IMR-90 (cell line): ENCODE measurements around the gene KDELR1.

Source experiments
- BHLHE40 ChIP-seq: fragments of 150-350 bp; IDR thresholded peaks from 2 replicates; pipeline ENCODE4 v1.6.1; 2016; ENCODE audit warnings: mild to moderate bottlenecking, low read depth, low read length
- CEBPB ChIP-seq: IDR thresholded peaks from 2 replicates; pipeline ENCODE4 v1.6.1; 2012; ENCODE audit warnings: low read depth, low read length, improper control_type of control experiment
- MAFK ChIP-seq: IDR thresholded peaks from 2 replicates; pipeline ENCODE4 v1.6.1; 2012; ENCODE audit warnings: low read depth, low read length, improper control_type of control experiment
- MAZ ChIP-seq: IDR thresholded peaks from 2 replicates; pipeline ENCODE4 v1.6.1; 2012; ENCODE audit warnings: low read depth, mild to moderate bottlenecking, low read length, improper control_type of control experiment, moderate library complexity, borderline replicate concordance
- MXI1 ChIP-seq: IDR thresholded peaks from 2 replicates; pipeline ENCODE4 v1.6.1; 2012; ENCODE audit warnings: low read depth, mild to moderate bottlenecking, low read length, moderate library complexity, borderline replicate concordance
- NFE2L2 ChIP-seq: fragments of 150-350 bp; IDR thresholded peaks from 2 replicates; pipeline ENCODE4 v1.6.1; 2016; ENCODE audit warnings: low read depth, mild to moderate bottlenecking, low read length
- POLR2A ChIP-seq: IDR thresholded peaks from 2 replicates; pipeline ENCODE4 v1.6.1; 2012; ENCODE audit warnings: mild to moderate bottlenecking, low read depth, low read length
- SMC3 ChIP-seq: fragments of 150-350 bp; IDR thresholded peaks from 2 replicates; pipeline ENCODE4 v1.6.1; 2016; ENCODE audit warnings: low read depth, mild to moderate bottlenecking, antibody characterized with exemption, low read length, moderate library complexity
- TF ChIP-seq, protein P1 (sequence below): conservative IDR thresholded peaks from 2 replicates; pipeline ENCODE4 v1.5.1; 2012; ENCODE audit warnings: mild to moderate bottlenecking, low read depth, low read length, improper control_type of control experiment
- TF ChIP-seq, protein P2 (sequence below): fragments of 150-350 bp; IDR thresholded peaks from 2 replicates; pipeline ENCODE4 v1.6.1; 2017; ENCODE audit warnings: mild to moderate bottlenecking, antibody characterized with exemption, low read length, low read depth

DNA sequence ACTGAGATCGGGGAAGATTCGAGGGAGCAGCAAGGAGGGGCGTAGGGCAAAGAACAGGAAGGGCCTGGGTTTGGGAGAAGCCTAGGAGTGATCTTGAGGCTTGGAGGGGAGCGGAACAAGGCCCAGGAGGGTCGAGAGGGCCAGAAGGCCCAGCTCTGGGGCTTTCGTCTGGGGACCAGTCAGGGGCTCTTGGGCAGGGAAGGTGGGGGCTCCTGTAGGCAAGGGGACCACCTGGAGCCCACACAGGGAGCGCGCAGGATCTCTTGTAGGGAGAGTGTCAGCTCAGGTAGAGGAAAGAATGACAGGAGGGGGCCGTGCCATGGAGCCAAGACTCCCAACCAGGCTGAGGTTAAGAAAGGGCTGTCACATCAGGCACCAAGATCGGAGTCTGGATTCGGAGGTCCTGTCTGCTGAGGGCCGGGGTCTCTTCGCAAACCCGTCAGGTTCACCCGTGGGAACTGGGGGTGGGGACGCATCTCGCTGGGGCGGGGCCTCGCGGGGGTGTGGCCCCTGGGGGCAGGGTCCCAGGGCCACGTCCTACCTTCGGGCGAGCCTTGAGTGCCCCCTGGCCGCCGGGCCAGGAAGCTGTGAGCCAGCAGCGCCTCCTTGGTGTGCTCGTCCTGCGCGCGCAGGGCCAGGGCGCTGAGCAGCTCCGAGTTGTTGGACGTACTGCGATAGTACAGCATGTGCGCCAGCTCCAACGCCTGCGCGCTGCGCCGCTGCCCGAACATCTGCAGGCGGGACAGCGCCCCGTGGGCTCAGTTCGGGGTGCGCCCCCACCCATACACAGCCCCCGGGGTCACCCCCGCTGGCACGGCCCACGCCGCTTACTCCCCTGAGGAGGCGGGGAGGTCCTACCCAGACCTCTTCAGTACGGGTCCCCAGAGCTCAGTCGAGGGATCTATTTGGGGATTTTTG, 57.6 kb downstream of the KDELR1 start:
- TF ChIP-seq, protein P1, sequence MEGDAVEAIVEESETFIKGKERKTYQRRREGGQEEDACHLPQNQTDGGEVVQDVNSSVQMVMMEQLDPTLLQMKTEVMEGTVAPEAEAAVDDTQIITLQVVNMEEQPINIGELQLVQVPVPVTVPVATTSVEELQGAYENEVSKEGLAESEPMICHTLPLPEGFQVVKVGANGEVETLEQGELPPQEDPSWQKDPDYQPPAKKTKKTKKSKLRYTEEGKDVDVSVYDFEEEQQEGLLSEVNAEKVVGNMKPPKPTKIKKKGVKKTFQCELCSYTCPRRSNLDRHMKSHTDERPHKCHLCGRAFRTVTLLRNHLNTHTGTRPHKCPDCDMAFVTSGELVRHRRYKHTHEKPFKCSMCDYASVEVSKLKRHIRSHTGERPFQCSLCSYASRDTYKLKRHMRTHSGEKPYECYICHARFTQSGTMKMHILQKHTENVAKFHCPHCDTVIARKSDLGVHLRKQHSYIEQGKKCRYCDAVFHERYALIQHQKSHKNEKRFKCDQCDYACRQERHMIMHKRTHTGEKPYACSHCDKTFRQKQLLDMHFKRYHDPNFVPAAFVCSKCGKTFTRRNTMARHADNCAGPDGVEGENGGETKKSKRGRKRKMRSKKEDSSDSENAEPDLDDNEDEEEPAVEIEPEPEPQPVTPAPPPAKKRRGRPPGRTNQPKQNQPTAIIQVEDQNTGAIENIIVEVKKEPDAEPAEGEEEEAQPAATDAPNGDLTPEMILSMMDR = peak; percentile 96
- TF ChIP-seq POLR2A = 0 out of 2 replicates have a peak, but pooled peaks have one; percentile 18
- peak; percentile 94 for TF ChIP-seq SMC3
- TF ChIP-seq MAFK = no peak
- no peak; the same call in 1 of the 2 replicates for TF ChIP-seq BHLHE40
- TF ChIP-seq, protein P2, sequence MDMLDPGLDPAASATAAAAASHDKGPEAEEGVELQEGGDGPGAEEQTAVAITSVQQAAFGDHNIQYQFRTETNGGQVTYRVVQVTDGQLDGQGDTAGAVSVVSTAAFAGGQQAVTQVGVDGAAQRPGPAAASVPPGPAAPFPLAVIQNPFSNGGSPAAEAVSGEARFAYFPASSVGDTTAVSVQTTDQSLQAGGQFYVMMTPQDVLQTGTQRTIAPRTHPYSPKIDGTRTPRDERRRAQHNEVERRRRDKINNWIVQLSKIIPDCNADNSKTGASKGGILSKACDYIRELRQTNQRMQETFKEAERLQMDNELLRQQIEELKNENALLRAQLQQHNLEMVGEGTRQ = peak; percentile 21; the same call in 1 of the 2 replicates
- no peak for TF ChIP-seq NFE2L2
- no peak for TF ChIP-seq CEBPB
- TF ChIP-seq MXI1 = peak; percentile 57; the same call in 1 of the 2 replicates
- TF ChIP-seq MAZ = peak; percentile 69; the same call in 1 of the 2 replicates
